HG03571 (cell line): Measurements from ENCODE around the gene CCT8.

Experiments used
- ATAC-seq: cut with Tn5 transposase; IDR thresholded peaks from one replicate; pipeline ENCODE4 v1.9.1; 2021; ENCODE audit not compliant: unreplicated experiment

CCT8 gene

GRCh38 chr21:29073222-29074006 lies at the start of gene CCT8:
CCT8 (minus strand) TSS chr21:29073648; CDS start chr21:29073590, 58 bp downstream.
- peak; percentile 89 for ATAC-seq

GRCh38 chr21:29121759-29122158 lies 48.3 kb upstream of the CCT8 start:
- no peak for ATAC-seq

DNA sequence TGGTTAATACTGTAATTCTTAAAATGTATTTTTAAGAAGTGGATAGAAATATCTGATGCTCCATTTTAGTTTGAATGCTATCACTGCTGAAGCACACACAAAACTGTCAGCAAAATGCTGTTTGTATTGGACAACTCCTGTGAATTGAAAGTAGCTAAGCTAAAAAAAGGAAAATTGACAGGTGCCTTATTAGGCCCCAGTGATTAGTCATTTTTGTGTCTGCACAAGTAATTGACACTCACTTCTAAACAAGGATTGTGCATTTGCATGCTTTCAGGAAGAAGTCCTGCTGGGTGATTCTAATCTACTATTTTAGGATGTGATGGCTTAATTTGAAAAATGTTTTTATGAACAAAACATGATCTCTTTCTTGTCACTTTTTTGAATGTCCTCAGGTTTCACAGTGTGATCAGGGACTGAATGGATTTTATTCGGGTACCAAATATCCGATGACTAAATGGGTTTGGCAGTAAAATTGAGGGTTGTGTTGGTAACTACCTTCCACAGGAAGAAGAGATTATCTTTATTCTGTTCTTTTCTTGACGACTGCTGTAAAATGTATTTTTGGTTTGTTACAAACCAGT lies 44.0 kb upstream of the CCT8 start:
- ATAC-seq, result no peak

- ATAC-seq, result no peak
Measured at GRCh38 chr21:29115899-29116298, 42.5 kb upstream of the CCT8 start.

GRCh38 chr21:29114765-29115500 lies 41.5 kb upstream of the CCT8 start:
- ATAC-seq, result no peak

GRCh38 chr21:29105218-29105617 lies 31.8 kb upstream of the CCT8 start:
- ATAC-seq, result no peak

- ATAC-seq, result peak; percentile 43
Measured at GRCh38 chr21:29104239-29104708, 30.8 kb upstream of the CCT8 start.

DNA sequence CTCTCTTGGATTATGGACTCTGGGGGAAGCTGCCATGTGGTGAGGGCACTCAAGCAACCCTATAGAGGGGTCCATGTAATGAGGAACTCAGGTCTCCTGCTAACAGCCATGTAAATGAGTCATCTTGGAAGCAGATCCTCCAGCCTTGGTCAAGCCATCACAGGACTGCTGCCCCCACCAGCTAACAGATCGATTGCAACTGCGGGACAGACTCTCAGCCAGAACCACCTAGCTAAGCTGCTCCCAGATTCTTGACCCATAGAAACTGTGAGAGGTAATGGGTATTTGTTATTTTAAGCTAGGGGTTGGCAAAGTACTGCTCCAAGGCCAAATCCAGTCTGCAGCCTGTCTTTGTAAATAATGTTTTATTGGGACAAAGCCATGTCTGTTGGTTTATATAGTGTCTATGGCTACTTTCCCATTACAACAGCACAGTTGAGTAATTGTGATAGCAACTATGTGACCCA lies 29.4 kb upstream of the CCT8 start:
- no peak for ATAC-seq

GRCh38 chr21:29098156-29098555 lies 24.7 kb upstream of the CCT8 start:
- no peak for ATAC-seq

DNA sequence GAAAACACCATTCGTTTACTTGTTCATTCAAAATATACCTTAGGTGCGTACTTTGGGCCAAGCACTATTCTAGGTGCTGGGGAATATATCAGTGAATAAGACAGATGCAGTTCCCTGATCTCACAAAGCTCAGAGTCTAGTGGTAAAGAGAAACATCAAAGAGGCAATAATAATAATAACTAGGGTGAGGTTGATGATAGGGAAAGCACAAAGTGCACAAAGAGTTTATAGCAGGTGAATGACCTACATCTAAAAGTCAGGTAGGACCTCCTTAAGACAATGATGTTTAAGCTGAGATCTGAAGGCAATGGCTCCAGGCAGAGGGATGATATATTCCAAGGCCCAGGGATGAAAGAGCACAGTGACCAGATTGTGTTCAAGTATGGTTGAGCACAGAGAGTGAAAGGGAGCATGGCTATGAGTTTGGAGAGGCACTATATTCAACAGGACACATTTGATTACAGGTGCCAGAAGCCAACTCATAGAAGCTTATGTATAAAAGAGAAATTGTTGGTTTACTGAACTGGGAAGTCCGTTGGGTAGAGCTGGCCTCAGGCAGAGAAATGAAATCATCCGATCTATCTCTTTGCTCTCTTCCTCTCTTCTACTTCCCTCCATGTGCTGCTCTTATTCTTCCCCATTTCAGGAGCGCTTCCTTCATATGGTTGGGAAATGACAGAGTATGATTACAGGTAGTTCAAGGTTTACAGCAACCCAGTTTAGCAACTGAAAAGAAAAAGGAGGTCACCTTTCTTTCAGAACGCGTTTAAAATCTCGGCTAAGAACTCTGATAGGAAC lies 23.0 kb upstream of the CCT8 start:
- no peak for ATAC-seq

GRCh38 chr21:29092102-29092959 lies 18.9 kb upstream of the CCT8 start:
- no peak for ATAC-seq

- no peak for ATAC-seq
Measured at GRCh38 chr21:29091033-29091432, 17.6 kb upstream of the CCT8 start.

GRCh38 chr21:29085106-29085752 lies 11.8 kb upstream of the CCT8 start:
- no peak for ATAC-seq

DNA sequence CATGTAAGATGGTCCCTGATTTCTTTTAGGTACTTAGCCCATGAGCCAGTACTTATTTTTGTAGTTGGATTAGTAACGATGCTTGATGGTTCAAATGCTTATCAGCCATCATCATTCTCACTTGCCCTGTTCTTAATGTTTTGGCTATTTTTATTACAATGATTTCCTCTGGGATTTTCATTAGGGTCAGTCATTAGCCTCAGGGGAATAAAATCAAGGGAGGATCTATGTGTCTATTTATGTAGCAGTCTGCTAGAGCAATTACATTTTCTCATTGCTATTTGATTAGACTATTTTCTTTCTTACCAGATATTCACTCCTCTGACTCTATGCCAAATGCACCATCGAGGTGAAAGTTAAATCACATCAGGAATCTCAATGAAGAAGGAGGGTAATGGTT lies 10.9 kb upstream of the CCT8 start:
- no peak for ATAC-seq

DNA sequence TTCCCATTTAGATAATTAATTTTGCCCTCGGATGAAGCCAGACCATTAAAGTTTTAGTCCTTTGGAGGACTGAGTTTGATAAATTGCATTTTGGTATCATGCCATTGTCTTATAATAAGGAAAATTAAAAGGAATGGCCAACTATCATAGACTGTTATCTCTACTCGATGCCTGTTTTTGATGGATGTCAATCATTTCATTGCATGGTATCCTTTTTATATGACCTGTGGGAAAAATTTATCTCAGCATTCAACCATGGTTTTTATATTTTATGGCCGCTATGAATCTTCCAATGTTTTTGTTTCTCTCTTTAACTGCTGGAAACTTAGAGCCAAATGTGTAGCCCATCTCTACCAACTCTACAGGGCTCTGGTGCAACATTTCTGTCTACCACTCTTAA lies 9.9 kb upstream of the CCT8 start:
- no peak for ATAC-seq

GRCh38 chr21:29082046-29082815 lies 8.8 kb upstream of the CCT8 start:
- no peak for ATAC-seq

GRCh38 chr21:29080454-29080941 lies 7.0 kb upstream of the CCT8 start:
- ATAC-seq, result no peak

DNA sequence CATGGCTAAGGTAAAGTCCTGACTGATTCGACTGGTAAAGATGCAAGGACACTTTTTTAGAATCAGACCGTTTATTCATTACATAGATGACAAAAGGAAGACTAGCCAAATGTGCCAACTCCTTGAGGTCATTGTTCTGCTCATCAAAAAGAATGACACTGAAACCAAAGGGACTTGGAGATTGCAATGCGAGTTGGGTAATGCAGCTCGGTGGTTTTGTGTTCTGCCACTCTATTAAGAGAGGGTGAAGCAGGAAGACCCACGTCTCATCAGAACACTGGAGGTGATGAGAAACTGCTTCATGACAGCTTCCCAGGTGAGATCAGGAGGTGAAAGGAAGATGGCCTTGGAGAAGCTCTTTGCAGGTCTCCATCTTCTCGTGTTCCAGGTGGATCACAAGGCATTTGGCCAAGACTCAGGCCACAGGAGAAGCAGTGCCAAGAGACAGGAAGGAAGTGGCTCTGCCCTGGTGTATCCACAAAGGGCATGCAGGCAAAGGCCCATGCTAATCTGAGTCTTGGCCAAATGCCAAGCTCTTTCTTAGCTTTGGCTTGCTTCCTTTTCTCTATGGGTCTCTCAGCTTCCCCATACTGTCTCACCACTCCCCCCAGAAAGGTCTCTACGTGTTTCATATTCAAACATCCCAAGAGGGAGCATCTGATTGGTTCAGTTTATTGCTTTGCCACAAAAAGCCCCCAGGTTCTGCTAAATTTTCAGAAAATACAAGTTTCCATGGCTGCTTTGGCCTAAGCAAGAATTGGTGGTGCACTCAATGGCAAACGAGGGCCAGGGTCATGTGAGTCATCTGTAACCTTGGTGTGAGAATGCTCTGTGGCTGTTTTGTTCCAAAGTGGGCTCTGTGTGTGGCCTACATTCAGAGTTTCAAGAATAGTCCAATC lies 5.7 kb upstream of the CCT8 start:
- ATAC-seq, result no peak
